Body of pancreas (tissue), 4 donors: ENCODE measurements around the gene KIAA0232.

Source experiments
- CTCF ChIP-seq, 7 experiments: fragments of 450-650 bp in 4 of 7; fragments of 200-600 bp in 3 of 7; sonication (generic) in 3 of 7; IDR thresholded peaks; one replicate each; pipeline ENCODE4 v1.5.1; 2016 to 2019; ENCODE audit warnings: antibody characterized with exemption in 7 of 7
- POLR2A ChIP-seq, 3 donors: fragments of 450-650 bp; IDR thresholded peaks; one replicate each; pipeline ENCODE4 v1.6.1; 2016; ENCODE audit warnings: antibody characterized with exemption in 3 of 3, mild to moderate bottlenecking in 2 of 3

GRCh38 chr4:6909113-6909969 is 126.8 kb downstream of the KIAA0232 start, which contains the start of gene TBC1D14:
- TF ChIP-seq CTCF (IDR thresholded peaks at IDR 0.05), result peak in 4 of 7 experiments; percentile 13 to 35 (median 24)
- TF ChIP-seq POLR2A (IDR thresholded peaks at IDR 0.05), result peak; percentile 50 to 64 (median 60)
